Effector memory CD8-positive, alpha-beta T cell (primary cell): ENCODE measurements around the gene ATP6V0A1.
"Not testable (repeated sequence)": the region's sequence is repeated elsewhere in the genome, so short reads cannot be mapped to it uniquely, and the experiment has no call there.

Source experiments
- ATAC-seq: fragments of 150-1000 bp; cut with Tn5 transposase; replicated peaks from 2 replicates; pipeline ENCODE4 v1.10.0; 2021; ENCODE audit warnings: mild to moderate bottlenecking, moderate library complexity
- DNase-seq, 3 experiments: peaks; one replicate each; pipeline ENCODE4 v3.0.0; 2021
- H3K27ac Mint-ChIP-seq, 2 donors: one replicate each; pipeline ENCODE4 v1.8.0; 2022; ENCODE audit warnings: mild to moderate bottlenecking in 2 of 2, mixed read lengths in 2 of 2, moderate library complexity in 2 of 2
- H3K27me3 Mint-ChIP-seq, 2 donors: one replicate each; pipeline ENCODE4 v1.8.0; 2022; ENCODE audit warnings: mixed read lengths in 2 of 2
- H3K36me3 Mint-ChIP-seq: one replicate; pipeline ENCODE4 v1.8.0; 2022; ENCODE audit warnings: mild to moderate bottlenecking, moderate library complexity, mixed read lengths; ENCODE audit not compliant: insufficient read depth
- H3K4me1 Mint-ChIP-seq, 2 donors: one replicate each; pipeline ENCODE4 v1.8.0; 2022; ENCODE audit warnings: low read depth in 2 of 2, mixed read lengths in 2 of 2
- H3K4me3 Mint-ChIP-seq, 2 donors: one replicate each; pipeline ENCODE4 v1.8.0; 2022; ENCODE audit warnings: mild to moderate bottlenecking in 2 of 2, mixed read lengths in 2 of 2, moderate library complexity in 2 of 2
- H3K9me3 Mint-ChIP-seq, 2 donors: one replicate each; pipeline ENCODE4 v1.8.0; 2022; ENCODE audit warnings: mixed read lengths in 2 of 2

Gene ATP6V0A1

GRCh38 chr17:42535155-42536047 lies 76.7 kb downstream of the ATP6V0A1 start:
- ATAC-seq (peak; percentile 11), DNase-seq (no peak)
- Mint-ChIP-seq H3K4me3 (peak overlapping the region; percentile 79 to 83), H3K27ac (peak overlapping the region in 1 of 2 donors; percentile 85), H3K36me3 (peaks cover 15% of the 10 kb centered on the region), H3K4me1 (peaks cover 29 to 32% of the 10 kb centered on the region in 2 donors), H3K27me3 (no peaks in the 10 kb centered on the region), H3K9me3 (no peaks in the 10 kb centered on the region)

- Mint-ChIP-seq H3K27me3 (no peaks in the 10 kb centered on the region), H3K36me3 (peaks cover 15% of the 10 kb centered on the region), H3K4me3 (peak within 1 kb of the TSS; percentile 79 to 83), H3K4me1 (peaks cover 29 to 30% of the 10 kb centered on the region in 2 donors), H3K27ac (peak within 1 kb of the TSS; percentile 35 to 85), H3K9me3 (no peaks in the 10 kb centered on the region)
- peak; percentile 61 to 70 (median 67) for DNase-seq
- peak; percentile 79 for ATAC-seq
Observed at GRCh38 chr17:42536048-42536371, 77.3 kb downstream of the ATP6V0A1 start, which contains the start of gene NAGLU. Gene NAGLU, plus strand, starts transcription at chr17:42536241. Its CDS starts 32 bp downstream, at chr17:42536273.

- peak; percentile 46 to 49 (median 47) for DNase-seq
Observed at GRCh38 chr17:42536372-42537155, 77.9 kb downstream of the ATP6V0A1 start.

GRCh38 chr17:42537156-42537805 lies 78.6 kb downstream of the ATP6V0A1 start:
- Mint-ChIP-seq H3K27me3 (no peaks in the 10 kb centered on the region), H3K27ac (peak overlapping the region in 1 of 2 donors; percentile 35), H3K4me3 (peak overlapping the region; percentile 73 to 79), H3K4me1 (peaks cover 25 to 26% of the 10 kb centered on the region in 2 donors), H3K36me3 (peaks cover 10% of the 10 kb centered on the region), H3K9me3 (no peaks in the 10 kb centered on the region)
- ATAC-seq, result no peak
- DNase-seq, result no peak

More at GRCh38 chr17:42536372-42537155, 77.9 kb downstream of the ATP6V0A1 start:
- ATAC-seq, result peak; percentile 65
- no peaks in the 10 kb centered on the region for H3K9me3 Mint-ChIP-seq
- peaks cover 13% of the 10 kb centered on the region for H3K36me3 Mint-ChIP-seq
- H3K4me3 Mint-ChIP-seq, result peak overlapping the region; percentile 79 to 83
- peaks cover 29 to 30% of the 10 kb centered on the region in 2 donors for H3K4me1 Mint-ChIP-seq
- no peaks in the 10 kb centered on the region for H3K27me3 Mint-ChIP-seq
- peak overlapping the region in 1 of 2 donors; percentile 35 for H3K27ac Mint-ChIP-seq

- no peak overlapping the region for H3K27ac Mint-ChIP-seq
- peak overlapping the region; percentile 52 to 58 for H3K4me3 Mint-ChIP-seq
- no peaks in the 10 kb centered on the region for H3K9me3 Mint-ChIP-seq
- peaks cover 12% of the 10 kb centered on the region for H3K36me3 Mint-ChIP-seq
- DNase-seq (no peak), ATAC-seq (no peak)
- H3K4me1 Mint-ChIP-seq, result peaks cover 25 to 26% of the 10 kb centered on the region in 2 donors
- H3K27me3 Mint-ChIP-seq, result no peaks in the 10 kb centered on the region
Observed at GRCh38 chr17:42537826-42538451, 79.3 kb downstream of the ATP6V0A1 start.

- Mint-ChIP-seq H3K27me3 (no peaks in the 10 kb centered on the region), H3K9me3 (no peaks in the 10 kb centered on the region), H3K4me3 (peak overlapping the region in 1 of 2 donors; percentile 58), H3K36me3 (peaks cover 12% of the 10 kb centered on the region), H3K27ac (no peak overlapping the region), H3K4me1 (peaks cover 25% of the 10 kb centered on the region in 2 donors)
- DNase-seq (no peak), ATAC-seq (no peak)
Observed at GRCh38 chr17:42538482-42538881, 79.8 kb downstream of the ATP6V0A1 start.

GRCh38 chr17:42540558-42540957 lies 81.9 kb downstream of the ATP6V0A1 start:
- not testable (repeated sequence) for H3K27me3 Mint-ChIP-seq
- Mint-ChIP-seq H3K27ac (peak overlapping the region; percentile 39 to 62), H3K36me3 (peaks cover 11% of the 10 kb centered on the region)

GRCh38 chr17:42541041-42541833 lies 82.6 kb downstream of the ATP6V0A1 start:
- H3K9me3 Mint-ChIP-seq, result no peaks in the 10 kb centered on the region
- H3K36me3 Mint-ChIP-seq, result peaks cover 6% of the 10 kb centered on the region
- H3K4me3 Mint-ChIP-seq, result peak overlapping the region in 1 of 2 donors; percentile 30
- H3K27me3 Mint-ChIP-seq, result no peaks in the 10 kb centered on the region
- peak overlapping the region; percentile 39 to 62 for H3K27ac Mint-ChIP-seq
- DNase-seq (no peak), ATAC-seq (peak; percentile 21)
- peaks cover 20% of the 10 kb centered on the region in 2 donors for H3K4me1 Mint-ChIP-seq

More at GRCh38 chr17:42540558-42540957, 81.9 kb downstream of the ATP6V0A1 start:
- peaks cover 24% of the 10 kb centered on the region in 2 donors for H3K4me1 Mint-ChIP-seq
- not testable (repeated sequence) for DNase-seq, H3K9me3 Mint-ChIP-seq, ATAC-seq
- peak overlapping the region in 1 of 2 donors; percentile 30 for H3K4me3 Mint-ChIP-seq

- Mint-ChIP-seq H3K27ac (no peak overlapping the region), H3K4me3 (no peak overlapping the region), H3K36me3 (peaks cover 5% of the 10 kb centered on the region), H3K27me3 (no peaks in the 10 kb centered on the region), H3K9me3 (no peaks in the 10 kb centered on the region), H3K4me1 (peaks cover 14 to 16% of the 10 kb centered on the region in 2 donors)
- DNase-seq (no peak), ATAC-seq (no peak)
Observed at GRCh38 chr17:42543190-42544079, 84.8 kb downstream of the ATP6V0A1 start.

GRCh38 chr17:42544874-42545283 lies 86.2 kb downstream of the ATP6V0A1 start:
- peaks cover 5% of the 10 kb centered on the region for H3K36me3 Mint-ChIP-seq
- H3K4me1 Mint-ChIP-seq, result peaks cover 16 to 20% of the 10 kb centered on the region in 2 donors

GRCh38 chr17:42545755-42546505 lies 87.3 kb downstream of the ATP6V0A1 start:
- peaks cover 13 to 19% of the 10 kb centered on the region in 2 donors for H3K4me1 Mint-ChIP-seq
- ATAC-seq, H3K9me3 Mint-ChIP-seq, DNase-seq, H3K27ac Mint-ChIP-seq, H3K36me3 Mint-ChIP-seq, H3K27me3 Mint-ChIP-seq, H3K4me3 Mint-ChIP-seq: not testable (repeated sequence)

More at GRCh38 chr17:42544874-42545283, 86.2 kb downstream of the ATP6V0A1 start:
- Mint-ChIP-seq H3K27me3 (no peaks in the 10 kb centered on the region), H3K4me3 (no peak overlapping the region), H3K9me3 (no peaks in the 10 kb centered on the region), H3K27ac (no peak overlapping the region)
- ATAC-seq (no peak), DNase-seq (no peak)
